CMK (cell line): ENCODE measurements around the gene TH.
"Not testable (repeated sequence)": the region's sequence is repeated elsewhere in the genome, so short reads cannot be mapped to it uniquely, and the experiment has no call there.

Experiments used
- DNase-seq: peaks from one replicate; pipeline ENCODE4 v3.0.0-alpha.2; 2010; ENCODE audit warnings: low read depth

The TH gene

GRCh38 chr11:2129699-2130366, 41.8 kb downstream of the TH start:
- DNase-seq: no peak

GRCh38 chr11:2129308-2129698, 42.3 kb downstream of the TH start:
- no peak for DNase-seq

- no peak for DNase-seq
These were observed 42.9 kb downstream of the TH start for GRCh38 chr11:2128511-2129307.

DNA sequence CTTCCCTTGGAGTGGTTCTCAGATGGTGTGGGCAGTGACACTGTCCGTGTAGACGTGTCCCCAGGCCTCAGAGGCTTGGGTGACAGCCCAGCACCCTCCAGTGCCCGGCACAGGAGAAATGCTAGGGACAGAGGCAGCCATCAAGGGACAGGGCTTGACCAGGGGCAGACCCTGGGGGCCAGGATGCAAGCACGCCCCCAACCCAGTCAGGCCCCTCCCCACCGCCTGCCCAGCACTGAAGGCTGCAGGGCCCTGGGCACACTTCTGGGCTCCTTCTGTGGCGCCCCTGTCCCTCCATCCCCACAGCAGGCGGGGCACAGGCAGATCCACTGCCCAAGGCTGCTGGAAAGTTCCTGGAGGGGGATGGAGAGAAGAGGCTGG, 43.5 kb downstream of the TH start:
- DNase-seq: no peak

GRCh38 chr11:2127482-2128129, 44.0 kb downstream of the TH start:
- no peak for DNase-seq

DNA sequence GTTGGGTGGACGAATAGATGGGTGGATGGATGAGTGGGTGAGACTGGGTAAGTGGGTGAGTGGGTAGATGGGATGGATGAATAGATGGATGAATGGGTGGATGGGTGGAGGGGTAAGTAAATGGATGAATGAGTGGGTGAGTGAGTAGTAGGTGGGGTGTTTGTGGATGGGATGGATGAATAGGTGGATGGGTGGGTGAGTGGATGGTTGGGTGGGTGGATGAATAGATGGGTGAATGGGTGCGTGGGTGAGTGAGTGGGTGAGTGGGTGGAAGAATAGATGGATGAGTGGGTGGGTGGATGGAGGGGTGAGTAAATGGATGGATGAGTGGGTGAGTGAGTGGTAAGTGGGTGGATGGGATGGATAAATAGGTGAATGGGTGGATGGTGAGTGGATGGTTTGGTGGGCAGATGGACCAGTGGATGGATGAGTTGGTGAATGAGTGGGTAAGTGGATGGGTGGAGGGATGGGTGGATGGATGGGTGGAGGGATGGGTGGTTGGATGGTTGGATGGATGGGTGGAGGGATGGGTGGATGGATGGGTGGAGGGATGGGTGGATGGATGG, 45.0 kb downstream of the TH start:
- no peak for DNase-seq

- DNase-seq: not testable (repeated sequence)
These were observed 46.7 kb downstream of the TH start for GRCh38 chr11:2124736-2125484.

DNA sequence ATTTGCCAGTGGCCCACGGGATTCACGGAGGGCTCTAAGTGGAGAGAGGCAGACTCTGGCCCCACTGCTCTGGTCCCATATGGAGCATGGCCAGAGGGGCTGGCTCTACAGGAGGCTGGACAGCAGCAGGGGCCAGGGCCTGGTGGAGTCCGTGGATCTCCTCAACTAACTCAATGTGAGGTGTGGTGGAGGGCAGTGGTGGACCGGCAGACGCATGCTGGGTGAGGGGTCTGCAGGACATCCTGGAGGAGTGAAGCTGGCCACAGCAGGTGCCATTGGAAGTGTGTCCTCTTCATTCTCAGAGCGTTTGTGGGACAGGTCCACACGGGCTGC, 48.0 kb downstream of the TH start:
- no peak for DNase-seq

DNA sequence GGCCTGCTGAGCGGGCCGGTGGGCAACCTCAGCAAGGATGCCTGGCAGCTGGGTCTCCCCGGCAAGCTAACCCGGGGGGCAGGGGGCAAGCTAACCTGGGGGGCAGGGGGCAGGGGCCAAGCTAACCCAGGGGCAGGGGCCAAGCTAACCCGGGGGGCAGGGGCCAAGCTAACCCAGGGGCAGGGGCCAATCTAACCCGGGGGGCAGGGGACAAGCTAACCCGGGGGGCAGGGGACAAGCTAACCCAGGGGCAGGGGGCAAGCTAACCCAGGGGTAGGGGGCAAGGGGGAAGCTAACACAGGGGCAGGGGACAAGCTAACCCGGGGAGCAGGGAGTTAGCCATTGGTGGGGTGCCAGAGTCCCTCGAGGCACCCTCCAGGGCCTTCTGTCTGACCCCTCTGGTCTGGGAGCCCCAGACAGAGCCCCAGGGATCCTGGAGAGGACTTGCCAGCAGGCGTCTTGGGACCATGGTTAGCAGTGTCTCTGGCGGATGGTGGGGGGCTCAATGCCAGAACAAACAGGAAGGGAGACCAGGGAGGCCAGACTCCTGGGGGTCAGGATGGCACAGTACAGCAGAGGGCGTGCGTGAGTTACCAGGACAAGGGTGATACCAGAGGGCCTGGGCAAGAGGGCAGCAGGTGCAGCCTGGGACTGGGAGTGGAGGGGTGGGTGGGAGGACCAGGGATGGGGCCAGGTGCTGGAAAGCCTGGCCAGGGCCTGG, 48.5 kb downstream of the TH start:
- no peak for DNase-seq

DNA sequence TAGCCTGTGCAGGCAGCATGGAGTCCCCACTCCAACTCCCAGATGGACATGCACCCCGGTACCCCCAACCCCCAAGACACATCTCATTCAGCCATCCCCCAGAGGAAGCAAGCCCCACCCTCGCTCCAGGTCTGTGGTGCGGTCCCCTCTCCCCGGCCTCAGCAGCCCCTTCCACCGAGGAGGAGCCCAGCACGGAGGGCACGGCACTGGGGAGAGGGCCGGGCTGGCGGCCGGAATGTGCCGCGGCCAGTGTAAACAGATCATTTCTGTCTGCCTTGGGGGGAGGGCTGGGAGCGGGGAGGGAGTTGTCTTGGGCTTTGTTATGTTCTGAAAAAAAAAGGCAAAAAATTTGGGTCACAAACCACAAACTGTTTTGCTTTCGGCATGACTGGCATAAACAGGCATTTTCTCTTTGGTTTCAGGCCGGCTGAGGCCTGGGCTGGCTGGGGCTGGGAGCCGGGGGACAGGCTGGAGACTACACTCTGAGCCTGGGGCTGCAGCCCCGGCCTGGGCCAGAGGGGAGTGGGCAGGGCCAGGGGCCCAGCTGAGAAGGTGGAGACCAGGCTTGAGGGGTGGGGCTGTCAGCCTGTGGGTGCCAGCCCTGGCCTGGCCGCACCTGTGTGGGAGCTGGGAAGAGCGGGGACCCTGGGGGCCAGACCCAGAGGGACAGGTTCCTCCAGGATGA, 49.3 kb downstream of the TH start:
- DNase-seq: no peak

DNA sequence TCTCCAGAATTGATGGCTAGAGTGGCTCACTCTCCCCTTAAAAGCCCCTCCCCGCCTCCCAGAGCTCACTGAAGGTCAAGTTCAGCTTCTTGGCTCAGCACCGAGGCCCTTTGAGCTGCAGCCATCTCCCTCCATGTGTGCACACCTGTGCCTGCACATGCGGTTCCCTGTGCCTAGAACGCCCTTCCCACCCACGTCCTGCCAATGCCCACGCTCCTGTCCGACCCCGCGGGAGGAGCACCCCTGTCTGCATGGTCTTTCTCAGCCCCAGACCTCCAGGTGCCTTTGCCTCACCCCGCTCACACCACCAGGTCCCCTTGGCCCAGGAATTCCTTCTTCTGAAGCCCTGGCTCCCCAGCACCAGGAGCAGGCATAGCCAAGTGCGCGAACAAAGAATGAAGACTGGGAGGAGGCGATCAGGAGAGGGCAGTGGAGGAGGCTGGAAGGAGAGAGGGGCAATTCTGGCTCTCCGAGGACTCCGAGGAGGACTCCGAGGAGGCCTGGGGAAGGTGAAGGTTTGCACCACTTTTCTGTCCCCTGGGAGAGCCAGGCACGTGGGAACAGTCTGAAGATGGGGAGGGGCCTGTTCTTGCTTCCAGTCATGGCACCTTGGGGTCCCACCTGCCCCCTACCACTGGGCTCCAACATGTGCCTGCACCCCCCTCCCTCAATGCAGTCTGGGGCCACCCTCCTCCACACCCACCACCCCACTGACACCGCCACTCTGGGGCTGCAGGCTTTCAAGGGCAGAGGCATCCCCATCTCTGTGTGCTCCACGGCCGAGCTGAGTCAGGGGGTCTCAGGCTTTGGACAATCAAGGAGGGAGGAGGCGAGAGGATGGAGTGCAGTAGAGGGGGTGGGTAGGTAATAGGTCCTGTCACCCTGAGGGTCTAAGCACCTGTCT, 50.1 kb downstream of the TH start:
- no peak for DNase-seq

- no peak for DNase-seq
These were observed 51.1 kb downstream of the TH start for GRCh38 chr11:2120359-2121100.

DNA sequence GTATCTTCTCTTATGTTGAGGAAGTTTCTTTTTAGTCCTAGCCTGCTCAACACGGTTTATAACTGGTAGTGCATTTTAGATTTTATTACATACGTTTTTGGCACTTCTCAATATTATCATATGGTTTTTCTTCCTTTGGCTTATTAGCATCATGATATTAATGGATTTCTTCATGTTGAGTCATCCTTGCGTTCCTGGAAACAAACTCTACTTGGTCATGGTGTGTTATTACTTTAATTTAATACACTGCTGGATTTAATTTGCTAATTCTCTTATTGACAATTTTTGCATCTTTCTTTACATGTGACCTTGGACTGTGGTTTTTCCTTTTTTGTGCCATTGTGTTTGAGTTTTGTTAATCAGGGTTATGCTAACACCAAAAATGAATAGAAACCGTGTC, 52.9 kb downstream of the TH start:
- DNase-seq: no peak

DNA sequence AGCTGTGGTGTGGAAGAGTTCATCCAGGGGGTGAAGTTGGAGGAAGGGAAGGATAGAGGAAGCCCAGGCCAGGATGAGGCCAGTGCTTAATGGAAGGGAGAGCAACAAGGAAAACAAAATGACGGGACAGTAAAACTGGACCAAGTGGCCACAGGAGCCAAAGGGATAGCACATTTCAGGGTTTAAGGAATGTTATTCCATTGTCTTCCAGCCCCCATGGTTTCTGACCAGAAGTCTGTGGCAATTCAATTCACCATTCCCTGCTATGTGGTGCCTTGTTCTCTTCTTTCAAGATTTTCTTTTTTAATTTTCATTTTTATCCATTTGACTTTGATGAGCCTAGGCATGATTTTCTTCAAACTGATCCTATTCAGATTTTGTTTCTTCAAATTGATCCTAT, 54.9 kb downstream of the TH start:
- no peak for DNase-seq

DNA sequence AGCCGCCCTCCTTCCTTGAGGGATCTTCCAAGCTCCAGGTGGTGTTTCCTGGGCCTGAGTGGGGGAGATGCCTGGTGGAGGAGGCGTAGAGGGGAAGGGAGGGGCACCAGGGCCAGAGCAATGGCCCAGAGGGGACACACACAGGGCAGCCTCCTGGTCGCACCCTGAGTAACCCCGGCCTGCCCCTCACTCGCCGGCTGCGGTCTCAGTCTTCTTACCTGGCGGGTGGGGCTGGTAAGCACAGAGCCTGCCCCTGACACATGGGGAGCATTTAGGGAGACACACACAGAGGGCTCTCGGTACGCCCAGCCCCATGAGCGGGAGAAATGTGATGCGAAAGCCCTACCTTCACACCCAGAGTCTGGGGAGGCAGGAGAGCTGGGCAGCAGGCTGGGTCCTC, 56.3 kb downstream of the TH start:
- no peak for DNase-seq

GRCh38 chr11:2114430-2115241, 57.0 kb downstream of the TH start:
- DNase-seq: no peak
